ENCODE data around the gene LIFR. TPM values are rescaled to one million over a fixed set of nuclear protein-coding genes. Genes with fewer than 3 reads are reported as not detected.

The LIFR gene
- total RNA-seq, 1 experiment from 2014 or later, result 3.7 TPM

DNA sequence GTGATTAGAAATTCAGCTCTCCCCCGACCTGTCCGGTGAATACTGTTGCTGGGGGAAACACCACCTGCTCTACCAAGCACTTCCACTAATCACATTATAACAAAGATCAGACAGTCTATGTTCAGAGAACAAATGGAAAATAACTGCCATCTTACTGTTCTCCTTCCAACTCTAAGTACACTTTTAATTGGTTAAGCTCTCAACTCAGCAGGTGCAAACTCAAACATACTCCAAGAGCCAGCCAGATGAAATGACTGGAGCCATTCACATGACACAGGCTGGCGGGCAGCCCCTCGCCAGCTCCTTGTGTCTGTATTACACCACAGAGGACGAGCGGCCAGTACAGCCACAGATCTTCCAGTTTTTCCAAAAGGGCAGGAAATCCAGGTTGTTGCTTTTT lies 16.1 kb downstream of the LIFR start:
- ChIA-PET CTCF (interaction anchor here (0.6 to 1.9 kb wide), 5 partner anchors 10 to 127 kb away, joined by 3 to 19 read pairs (median 4); no protein-coding TSS in a partner anchor), POLR2A (interaction anchor here (0.6 to 2.9 kb wide), 2 partner anchors 10 to 684 kb away, joined by 3 to 10 read pairs; no protein-coding TSS in a partner anchor)
- Mint-ChIP-seq H3K36me3 (ENCODE audit: insufficient read depth, unreplicated experiment) (peaks cover 6% of the 10 kb centered on the region), H3K9me3 (ENCODE audit: unreplicated experiment) (peaks cover 5% of the 10 kb centered on the region), H3K4me1 (ENCODE audit: insufficient read depth, unreplicated experiment) (peaks cover 11% of the 10 kb centered on the region), H3K27me3 (ENCODE audit: insufficient read depth, unreplicated experiment) (no peaks in the 10 kb centered on the region), H3K27ac (ENCODE audit: low read depth, unreplicated experiment) (no peak overlapping the region), H3K4me3 (ENCODE audit: unreplicated experiment) (no peak overlapping the region)
- DNase-seq (ENCODE audit: unreplicated experiment), result no peak
- no peak for TF ChIP-seq CTCF (IDR thresholded peaks at IDR 0.05; ENCODE audit: unreplicated experiment)
- intact Hi-C loops (cut with micrococcal nuclease), result no loop called here
- no TSS peak for BruUV-seq (replicated peaks)

GRCh38 chr5:38538161-38538560 lies 18.3 kb downstream of the LIFR start:
- peaks cover 8% of the 10 kb centered on the region for H3K9me3 Mint-ChIP-seq (ENCODE audit: unreplicated experiment)
- no peaks in the 10 kb centered on the region for H3K36me3 Mint-ChIP-seq (ENCODE audit: insufficient read depth, unreplicated experiment)
- no TSS peak for BruUV-seq (replicated peaks)
- no peaks in the 10 kb centered on the region for H3K27me3 Mint-ChIP-seq (ENCODE audit: insufficient read depth, unreplicated experiment)
- no peak overlapping the region for H3K4me3 Mint-ChIP-seq (ENCODE audit: unreplicated experiment)
- CTCF ChIA-PET, result interaction anchor here (0.6 to 1.6 kb wide), 6 partner anchors 96 to 1030 kb away, joined by 3 to 6 read pairs (median 3); no protein-coding TSS in a partner anchor
- no peak for DNase-seq (ENCODE audit: unreplicated experiment)
- peaks cover 16% of the 10 kb centered on the region for H3K4me1 Mint-ChIP-seq (ENCODE audit: insufficient read depth, unreplicated experiment)
- no peak for TF ChIP-seq CTCF (IDR thresholded peaks at IDR 0.05; ENCODE audit: unreplicated experiment)
- no peak overlapping the region for H3K27ac Mint-ChIP-seq (ENCODE audit: low read depth, unreplicated experiment)
- intact Hi-C loops (cut with micrococcal nuclease), result loop anchor here (5.0 kb wide), 1 partner anchor 91 kb away; no protein-coding TSS in a partner anchor
- POLR2A ChIA-PET, result interaction anchor here (0.7 to 1.2 kb wide), 2 partner anchors 16 to 1068 kb away, joined by 3 read pairs; no protein-coding TSS in a partner anchor

GRCh38 chr5:38537505-38537904 lies 18.9 kb downstream of the LIFR start:
- H3K4me3 Mint-ChIP-seq (ENCODE audit: unreplicated experiment), result no peak overlapping the region
- TF ChIP-seq CTCF (IDR thresholded peaks at IDR 0.05; ENCODE audit: unreplicated experiment), result no peak
- H3K36me3 Mint-ChIP-seq (ENCODE audit: insufficient read depth, unreplicated experiment), result no peaks in the 10 kb centered on the region
- peaks cover 16% of the 10 kb centered on the region for H3K4me1 Mint-ChIP-seq (ENCODE audit: insufficient read depth, unreplicated experiment)
- no TSS peak for BruUV-seq (replicated peaks)
- H3K27me3 Mint-ChIP-seq (ENCODE audit: insufficient read depth, unreplicated experiment), result no peaks in the 10 kb centered on the region
- H3K9me3 Mint-ChIP-seq (ENCODE audit: unreplicated experiment), result peaks cover 8% of the 10 kb centered on the region
- CTCF ChIA-PET, result interaction anchor here (0.5 to 1.1 kb wide), 6 partner anchors 96 to 1030 kb away, joined by 3 to 5 read pairs (median 3); no protein-coding TSS in a partner anchor
- intact Hi-C loops (cut with micrococcal nuclease), result loop anchor here (5.0 kb wide), 1 partner anchor 90 kb away; no protein-coding TSS in a partner anchor
- POLR2A ChIA-PET, result interaction anchor here (1.2 kb wide), 1 partner anchor 17 kb away, joined by 3 read pairs; no protein-coding TSS in a partner anchor
- H3K27ac Mint-ChIP-seq (ENCODE audit: low read depth, unreplicated experiment), result no peak overlapping the region
- DNase-seq (ENCODE audit: unreplicated experiment), result no peak

DNA sequence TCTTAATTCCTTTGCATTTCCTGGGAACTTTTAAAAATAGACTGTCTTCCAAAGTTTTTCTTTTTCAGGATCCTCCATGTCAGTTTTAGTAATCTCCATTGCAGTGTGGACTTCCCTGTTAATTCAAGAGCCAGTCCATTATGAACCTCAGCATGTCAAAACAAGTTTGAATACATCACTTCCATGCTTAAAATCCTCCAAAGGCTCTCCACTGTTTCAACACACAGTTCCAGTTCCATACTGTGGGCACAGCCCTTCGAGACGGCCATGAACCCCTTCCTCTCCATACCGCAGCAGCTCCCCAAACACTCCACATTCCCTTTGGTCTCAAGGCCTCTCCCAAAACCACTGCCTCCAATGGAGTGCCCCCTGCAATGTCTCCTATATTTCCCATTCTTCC lies 19.5 kb downstream of the LIFR start:
- no peak overlapping the region for H3K27ac Mint-ChIP-seq (ENCODE audit: low read depth, unreplicated experiment)
- no peak overlapping the region for H3K4me3 Mint-ChIP-seq (ENCODE audit: unreplicated experiment)
- no peaks in the 10 kb centered on the region for H3K36me3 Mint-ChIP-seq (ENCODE audit: insufficient read depth, unreplicated experiment)
- TF ChIP-seq CTCF (IDR thresholded peaks at IDR 0.05; ENCODE audit: unreplicated experiment), result no peak
- BruUV-seq (replicated peaks), result no TSS peak
- no peaks in the 10 kb centered on the region for H3K27me3 Mint-ChIP-seq (ENCODE audit: insufficient read depth, unreplicated experiment)
- intact Hi-C loops (cut with micrococcal nuclease), result loop anchor here (5.0 kb wide), 1 partner anchor 90 kb away; no protein-coding TSS in a partner anchor
- peaks cover 16% of the 10 kb centered on the region for H3K4me1 Mint-ChIP-seq (ENCODE audit: insufficient read depth, unreplicated experiment)
- H3K9me3 Mint-ChIP-seq (ENCODE audit: unreplicated experiment), result peaks cover 8% of the 10 kb centered on the region
- no peak for DNase-seq (ENCODE audit: unreplicated experiment)
- ChIA-PET POLR2A (no interaction called here), CTCF (interaction anchor here (0.5 to 1.5 kb wide), 3 partner anchors 95 to 257 kb away, joined by 3 to 6 read pairs (median 3); no protein-coding TSS in a partner anchor)

Measured in MCF 10A (cell line).